Measurements from ENCODE around the gene ZNF747.

The ZNF747 gene

GRCh38 chr16:30534368-30535105 lies at the start of gene ZNF747:
ZNF747 (minus strand) TSS chr16:30534858; CDS start chr16:30534679, 179 bp downstream.
- peak; percentile 93 for DNase-seq (ENCODE audit: low spot score)

GRCh38 chr16:30582611-30583340 lies 48.1 kb upstream of the ZNF747 start:
- DNase-seq (ENCODE audit: low spot score) = no peak

- no peak for DNase-seq (ENCODE audit: low spot score)
Measured at GRCh38 chr16:30581457-30581856, 46.8 kb upstream of the ZNF747 start.

- no peak for DNase-seq (ENCODE audit: low spot score)
Measured at GRCh38 chr16:30574678-30575077, 40.0 kb upstream of the ZNF747 start.

- DNase-seq (ENCODE audit: low spot score) = peak; percentile 96
Measured at GRCh38 chr16:30571445-30572322, 37.0 kb upstream of the ZNF747 start, which contains the start of gene ZNF688. ZNF688 (minus strand) TSS chr16:30571714; CDS start chr16:30571629, 85 bp downstream.

- DNase-seq (ENCODE audit: low spot score) = peak; percentile 42
Measured at GRCh38 chr16:30570636-30571444, 36.2 kb upstream of the ZNF747 start.

- no peak for DNase-seq (ENCODE audit: low spot score)
Measured at GRCh38 chr16:30569746-30570635, 35.3 kb upstream of the ZNF747 start.

GRCh38 chr16:30569281-30569680 lies 34.6 kb upstream of the ZNF747 start:
- no peak for DNase-seq (ENCODE audit: low spot score)

GRCh38 chr16:30567991-30568638 lies 33.5 kb upstream of the ZNF747 start:
- DNase-seq (ENCODE audit: low spot score) = peak; percentile 20

- DNase-seq (ENCODE audit: low spot score) = no peak
Measured at GRCh38 chr16:30567160-30567990, 32.7 kb upstream of the ZNF747 start.

GRCh38 chr16:30566531-30566930 lies 31.9 kb upstream of the ZNF747 start:
- no peak for DNase-seq (ENCODE audit: low spot score)

GRCh38 chr16:30565984-30566383 lies 31.3 kb upstream of the ZNF747 start:
- DNase-seq (ENCODE audit: low spot score) = no peak

GRCh38 chr16:30565526-30565925 lies 30.9 kb upstream of the ZNF747 start:
- no peak for DNase-seq (ENCODE audit: low spot score)

GRCh38 chr16:30562021-30562420 lies 27.4 kb upstream of the ZNF747 start:
- DNase-seq (ENCODE audit: low spot score) = no peak

GRCh38 chr16:30561089-30561816 lies 26.6 kb upstream of the ZNF747 start:
- DNase-seq (ENCODE audit: low spot score) = no peak

GRCh38 chr16:30559690-30560089 lies 25.0 kb upstream of the ZNF747 start:
- no peak for DNase-seq (ENCODE audit: low spot score)

- DNase-seq (ENCODE audit: low spot score) = no peak
Measured at GRCh38 chr16:30558789-30559377, 24.2 kb upstream of the ZNF747 start.
